ENCODE measurements around the gene AVPR1B. TPM values are rescaled to one million over a fixed set of nuclear protein-coding genes. Genes with fewer than 3 reads are reported as not detected.

The AVPR1B gene
- total RNA-seq, 1 donor: not detected

DNA sequence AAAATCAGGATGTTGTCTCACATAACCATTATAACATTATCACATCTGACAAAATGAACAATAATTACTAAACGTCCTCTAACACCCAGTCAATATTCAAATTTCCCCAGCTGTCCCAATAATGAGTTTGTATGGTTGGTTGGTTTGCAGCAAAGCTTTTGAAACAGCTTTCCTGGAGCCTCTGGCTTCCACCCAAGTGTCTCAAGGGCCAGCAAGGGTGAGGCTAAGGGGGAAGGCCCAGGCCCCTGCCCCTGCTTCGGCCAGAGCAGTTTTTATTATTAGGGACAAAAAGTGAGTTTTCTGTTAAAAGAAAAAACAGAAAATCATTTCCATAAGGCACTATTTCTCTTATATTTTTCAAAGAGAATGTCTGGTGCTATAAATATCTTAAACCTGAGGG, 19.1 kb upstream of the AVPR1B start:
- DNase-seq (ENCODE audit: low read depth): no peak
- TF ChIP-seq, protein P1, sequence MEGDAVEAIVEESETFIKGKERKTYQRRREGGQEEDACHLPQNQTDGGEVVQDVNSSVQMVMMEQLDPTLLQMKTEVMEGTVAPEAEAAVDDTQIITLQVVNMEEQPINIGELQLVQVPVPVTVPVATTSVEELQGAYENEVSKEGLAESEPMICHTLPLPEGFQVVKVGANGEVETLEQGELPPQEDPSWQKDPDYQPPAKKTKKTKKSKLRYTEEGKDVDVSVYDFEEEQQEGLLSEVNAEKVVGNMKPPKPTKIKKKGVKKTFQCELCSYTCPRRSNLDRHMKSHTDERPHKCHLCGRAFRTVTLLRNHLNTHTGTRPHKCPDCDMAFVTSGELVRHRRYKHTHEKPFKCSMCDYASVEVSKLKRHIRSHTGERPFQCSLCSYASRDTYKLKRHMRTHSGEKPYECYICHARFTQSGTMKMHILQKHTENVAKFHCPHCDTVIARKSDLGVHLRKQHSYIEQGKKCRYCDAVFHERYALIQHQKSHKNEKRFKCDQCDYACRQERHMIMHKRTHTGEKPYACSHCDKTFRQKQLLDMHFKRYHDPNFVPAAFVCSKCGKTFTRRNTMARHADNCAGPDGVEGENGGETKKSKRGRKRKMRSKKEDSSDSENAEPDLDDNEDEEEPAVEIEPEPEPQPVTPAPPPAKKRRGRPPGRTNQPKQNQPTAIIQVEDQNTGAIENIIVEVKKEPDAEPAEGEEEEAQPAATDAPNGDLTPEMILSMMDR (IDR thresholded peaks at IDR 0.05; ENCODE audit: insufficient read depth, low read depth, low read length): no peak
- H3K4me3 ChIP-seq (ENCODE audit: low read depth, low read length): no peak overlapping the region

DNA sequence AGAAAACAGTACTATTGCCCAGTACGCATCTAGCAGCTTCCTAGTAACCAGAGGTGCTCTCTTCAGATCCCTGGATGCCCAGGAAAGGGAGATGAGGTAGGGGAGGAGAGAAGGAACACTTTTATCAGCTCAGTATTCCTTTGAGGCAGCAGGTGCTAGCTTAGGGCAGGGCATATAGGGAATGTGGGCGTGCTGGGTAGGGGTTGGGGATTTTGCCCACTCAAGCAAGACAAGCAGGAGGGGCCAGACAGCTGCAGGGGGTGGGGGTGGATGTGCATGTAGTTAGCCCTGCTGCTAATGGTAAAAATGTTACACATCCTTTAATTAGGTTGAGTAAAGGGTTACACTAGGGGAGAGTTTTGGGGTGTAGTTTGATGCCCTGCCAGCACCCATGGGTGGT, 18.1 kb upstream of the AVPR1B start:
- TF ChIP-seq, protein P1 (IDR thresholded peaks at IDR 0.05; ENCODE audit: insufficient read depth, low read depth, low read length): no peak
- H3K4me3 ChIP-seq (ENCODE audit: low read depth, low read length): no peak overlapping the region
- no peak for DNase-seq (ENCODE audit: low read depth)

DNA sequence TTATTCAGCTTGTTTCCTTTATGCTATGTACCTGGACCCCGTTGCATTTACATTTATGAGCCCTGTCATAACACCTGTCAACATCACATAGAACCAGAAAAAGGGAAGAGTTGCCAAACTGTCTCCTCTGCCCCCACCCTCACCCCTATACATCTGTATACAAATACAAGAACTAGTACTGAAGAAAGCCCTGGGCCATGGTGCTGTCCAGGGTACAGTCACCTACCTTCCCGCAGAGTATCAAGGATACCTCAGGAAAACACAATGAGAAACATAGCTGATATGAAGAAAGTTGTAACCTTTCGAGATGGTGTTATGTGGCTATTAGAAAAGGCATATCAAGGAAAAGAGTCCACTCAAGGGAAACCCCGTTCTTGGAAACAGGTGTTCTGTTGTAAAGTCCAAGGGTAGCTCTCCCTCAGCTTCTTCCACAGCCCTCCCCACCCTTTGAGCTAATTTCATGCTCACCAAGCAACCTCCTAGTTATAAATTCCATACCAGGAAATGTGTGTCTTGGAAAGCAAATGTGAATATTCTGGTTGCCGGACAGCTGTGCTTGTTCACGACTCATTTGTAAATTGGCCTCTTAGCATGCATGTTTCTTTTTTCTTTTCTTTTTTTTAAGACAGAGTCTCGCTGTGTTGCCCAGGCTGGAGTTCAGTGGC, 16.7 kb upstream of the AVPR1B start:
- TF ChIP-seq, protein P1 (IDR thresholded peaks at IDR 0.05; ENCODE audit: insufficient read depth, low read depth, low read length): no peak
- no peak overlapping the region for H3K4me3 ChIP-seq (ENCODE audit: low read depth, low read length)
- DNase-seq (ENCODE audit: low read depth): no peak

DNA sequence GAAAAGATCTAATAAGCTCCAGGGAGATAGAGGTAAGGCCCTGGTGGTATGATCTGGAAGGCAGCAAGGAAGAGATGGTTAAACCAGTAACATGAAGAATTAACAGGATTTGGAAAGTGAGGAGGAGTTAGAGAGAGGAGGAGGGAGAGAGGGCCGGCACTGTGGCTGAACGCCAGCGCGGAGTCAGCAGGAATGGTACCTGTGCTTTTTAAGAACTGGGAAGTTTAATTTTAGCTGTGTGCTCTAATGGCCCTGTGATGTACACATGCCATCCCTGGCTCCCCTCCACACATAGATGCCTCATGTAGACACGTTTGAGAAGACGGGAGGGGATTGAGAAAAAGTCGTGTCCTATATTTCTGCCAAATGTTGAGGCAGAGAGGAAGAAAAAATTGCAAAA, 13.8 kb upstream of the AVPR1B start:
- TF ChIP-seq, protein P1 (IDR thresholded peaks at IDR 0.05; ENCODE audit: insufficient read depth, low read depth, low read length): no peak
- no peak for DNase-seq (ENCODE audit: low read depth)
- H3K4me3 ChIP-seq (ENCODE audit: low read depth, low read length): no peak overlapping the region

DNA sequence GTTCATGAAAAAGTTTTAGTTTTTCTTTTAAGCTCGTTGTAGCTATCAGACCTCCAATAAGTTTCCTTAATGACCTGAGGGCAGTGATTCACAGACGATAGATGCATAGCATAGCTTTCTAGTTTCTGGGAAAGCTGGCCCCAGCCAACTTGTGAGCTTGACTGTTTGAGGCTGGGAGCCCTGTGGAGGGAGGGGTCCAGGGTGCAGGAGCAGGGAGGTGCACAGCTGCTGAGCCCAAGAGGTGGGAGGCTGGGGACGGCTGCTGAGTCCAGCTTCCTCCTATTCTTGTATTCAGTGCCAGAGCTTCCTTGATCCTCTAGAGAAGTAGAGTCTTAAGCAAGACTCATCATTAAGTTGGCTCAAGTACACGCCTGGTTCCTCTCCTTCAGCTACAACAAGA, 11.0 kb upstream of the AVPR1B start:
- DNase-seq (ENCODE audit: low read depth): no peak
- no peak overlapping the region for H3K4me3 ChIP-seq (ENCODE audit: low read depth, low read length)
- TF ChIP-seq, protein P1 (IDR thresholded peaks at IDR 0.05; ENCODE audit: insufficient read depth, low read depth, low read length): no peak

DNA sequence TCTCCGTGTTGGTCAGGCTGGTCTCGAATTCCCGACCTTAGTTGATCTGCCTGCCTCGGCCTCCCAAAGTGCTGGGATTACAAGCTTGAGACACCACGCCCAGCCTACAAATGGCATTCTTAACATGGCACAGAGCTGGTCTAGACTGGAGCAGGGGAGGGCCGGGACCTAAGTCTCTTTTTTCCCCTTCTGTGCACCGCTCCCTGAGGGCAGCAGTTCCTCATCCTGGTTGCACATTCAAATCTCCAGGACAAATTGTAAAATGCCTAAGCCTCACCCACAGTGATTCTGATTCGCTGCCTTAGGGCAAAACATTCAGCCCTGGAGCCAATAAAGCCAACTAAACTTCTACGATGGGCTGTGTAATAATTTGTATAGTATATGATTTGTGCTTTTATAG, 10.1 kb upstream of the AVPR1B start:
- TF ChIP-seq, protein P1 (IDR thresholded peaks at IDR 0.05; ENCODE audit: insufficient read depth, low read depth, low read length): no peak

DNA sequence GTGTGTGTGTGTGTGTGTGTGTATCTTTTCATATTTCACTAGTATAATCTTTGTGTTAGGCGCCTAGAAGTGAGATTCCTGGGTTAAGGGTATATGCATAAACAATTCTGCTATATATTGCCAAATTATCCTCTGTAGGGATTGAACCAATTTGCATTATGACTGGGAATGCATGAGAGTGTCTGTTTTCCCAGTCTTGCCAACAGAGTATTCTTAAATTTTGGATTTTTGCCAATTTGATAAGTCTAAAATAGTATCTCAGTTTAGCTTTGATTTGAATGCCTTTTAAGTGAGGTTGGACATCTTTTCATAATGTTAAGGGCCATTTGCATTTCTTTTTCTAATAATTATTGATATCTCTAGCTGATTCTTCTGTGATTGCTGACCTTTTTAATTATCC, 8.2 kb upstream of the AVPR1B start:
- no peak for DNase-seq (ENCODE audit: low read depth)
- no peak overlapping the region for H3K4me3 ChIP-seq (ENCODE audit: low read depth, low read length)
- TF ChIP-seq, protein P1 (IDR thresholded peaks at IDR 0.05; ENCODE audit: insufficient read depth, low read depth, low read length): no peak

More for the DNA sequence above, 10.1 kb upstream of the AVPR1B start:
- DNase-seq (ENCODE audit: low read depth): no peak
- no peak overlapping the region for H3K4me3 ChIP-seq (ENCODE audit: low read depth, low read length)
